T-helper 1 cell treated with Interleukin-12 subunit alpha and Interleukin-12 subunit beta and Interleukin-4 antibody, amounts not matched to agents 30 ng/mL and 1 ng/mL, for 36 hours (primary cell): ENCODE data around the gene PKP1. TPM values are rescaled to one million over a fixed set of nuclear protein-coding genes. Genes with fewer than 3 reads are reported as not detected.

Source experiments
- intact Hi-C: fragments of 100-400 bp; cut with micrococcal nuclease; formaldehyde crosslinking; loops from one replicate; pipeline ENCODE4 v1.15.1; 2024
- total RNA-seq: library from RNA; stranded (reverse); gene quantifications from 2 replicates; pipeline ENCODE4 v1.2.3, GENCODE V29; 2022

Gene PKP1
- total RNA-seq, 1 donor from 2014 or later = not detected

GRCh38 chr1:201304126-201304525, 20.8 kb downstream of the PKP1 start:
- intact Hi-C loops = no loop called here

GRCh38 chr1:201305815-201306214, 22.5 kb downstream of the PKP1 start:
- intact Hi-C loops = no loop called here

GRCh38 chr1:201307231-201307630, 23.9 kb downstream of the PKP1 start:
- intact Hi-C loops = no loop called here

GRCh38 chr1:201307760-201308499, 24.6 kb downstream of the PKP1 start:
- intact Hi-C loops = no loop called here

- intact Hi-C loops = no loop called here
Observed at GRCh38 chr1:201309416-201309815, 26.1 kb downstream of the PKP1 start.

GRCh38 chr1:201310251-201310985, 27.1 kb downstream of the PKP1 start:
- intact Hi-C loops = no loop called here

GRCh38 chr1:201310986-201311355, 27.7 kb downstream of the PKP1 start:
- intact Hi-C loops = no loop called here

GRCh38 chr1:201311356-201312011, 28.2 kb downstream of the PKP1 start:
- intact Hi-C loops = no loop called here

GRCh38 chr1:201312298-201312697, 29.0 kb downstream of the PKP1 start:
- intact Hi-C loops = no loop called here

- intact Hi-C loops = no loop called here
Observed at GRCh38 chr1:201313086-201313485, 29.8 kb downstream of the PKP1 start.

GRCh38 chr1:201316556-201316955, 33.2 kb downstream of the PKP1 start:
- intact Hi-C loops = no loop called here

- intact Hi-C loops = no loop called here
Observed at GRCh38 chr1:201317551-201317950, 34.2 kb downstream of the PKP1 start.

GRCh38 chr1:201318504-201319340, 35.4 kb downstream of the PKP1 start:
- intact Hi-C loops = no loop called here

GRCh38 chr1:201319631-201320030, 36.3 kb downstream of the PKP1 start:
- intact Hi-C loops = no loop called here

GRCh38 chr1:201320168-201320788, 37.0 kb downstream of the PKP1 start:
- intact Hi-C loops = no loop called here

- intact Hi-C loops = no loop called here
Observed at GRCh38 chr1:201321826-201322390, 38.6 kb downstream of the PKP1 start.

- intact Hi-C loops = no loop called here
Observed at GRCh38 chr1:201322653-201323510, 39.6 kb downstream of the PKP1 start.

- intact Hi-C loops = no loop called here
Observed at GRCh38 chr1:201324306-201324705, 41.0 kb downstream of the PKP1 start.

- intact Hi-C loops = no loop called here
Observed at GRCh38 chr1:201324821-201325677, 41.7 kb downstream of the PKP1 start.
